Smooth muscle cell (in vitro differentiated cells): ENCODE measurements around the gene RAE1. TPM values are rescaled to one million over a fixed set of nuclear protein-coding genes. Genes with fewer than 3 reads are reported as not detected.

Experiments
- DNase-seq: peaks from one replicate; lab custom pipeline; 2025; ENCODE audit not compliant: unreplicated experiment; lab: John Stamatoyannopoulos, UW
- H2AFZ ChIP-seq: fragments of 200-600 bp; sonication (generic); 2 replicates; pipeline ENCODE4 v1.6.0; 2016; ENCODE audit warnings: antibody characterized with exemption, low read depth, mild to moderate bottlenecking
- H3F3A ChIP-seq: fragments of 200-600 bp; sonication (generic); 2 replicates; pipeline ENCODE4 v1.6.0; 2017; ENCODE audit warnings: antibody characterized with exemption, low read depth
- H3K27ac ChIP-seq: fragments of 200-600 bp; sonication (generic); 2 replicates; pipeline ENCODE4 v1.5.1; 2016; ENCODE audit warnings: low read depth, mild to moderate bottlenecking
- H3K27me3 ChIP-seq: fragments of 200-600 bp; sonication (generic); 2 replicates; pipeline ENCODE4 v1.6.1; 2016; ENCODE audit warnings: low read depth, mild to moderate bottlenecking
- H3K36me3 ChIP-seq: fragments of 200-600 bp; sonication (generic); 2 replicates; pipeline ENCODE4 v1.5.1; 2016; ENCODE audit warnings: low read depth
- H3K4me1 ChIP-seq: fragments of 200-600 bp; sonication (generic); 2 replicates; pipeline ENCODE4 v1.5.1; 2016; ENCODE audit warnings: low read depth
- H3K4me2 ChIP-seq: fragments of 200-600 bp; sonication (generic); 2 replicates; pipeline ENCODE4 v1.6.0; 2016; ENCODE audit warnings: mild to moderate bottlenecking
- H3K4me3 ChIP-seq: fragments of 200-600 bp; sonication (generic); 2 replicates; pipeline ENCODE4 v1.5.1; 2016; ENCODE audit warnings: mild to moderate bottlenecking
- H3K79me2 ChIP-seq: fragments of 200-600 bp; sonication (generic); 2 replicates; pipeline ENCODE4 v1.6.0; 2016; ENCODE audit warnings: low read depth, mild to moderate bottlenecking
- H3K9ac ChIP-seq: fragments of 200-600 bp; sonication (generic); 2 replicates; pipeline ENCODE4 v1.6.0; 2016; ENCODE audit warnings: low read depth
- H3K9me3 ChIP-seq: fragments of 200-600 bp; sonication (generic); replicated peaks from 2 replicates; pipeline ENCODE4 v1.5.1; 2016; ENCODE audit warnings: low read depth
- H4K20me1 ChIP-seq: fragments of 200-600 bp; sonication (generic); 2 replicates; pipeline ENCODE4 v1.6.0; 2016; ENCODE audit warnings: low read depth
- CTCF ChIP-seq: fragments of 200-600 bp; sonication (generic); IDR thresholded peaks from 2 replicates; pipeline ENCODE4 v1.5.1; 2017; ENCODE audit warnings: borderline replicate concordance, mild to moderate bottlenecking, antibody characterized with exemption; ENCODE audit not compliant: insufficient read depth, poor library complexity, severe bottlenecking
- WGBS: methylation state at CpG from one replicate; pipeline ENCODE4 v1.1.7; 2016; ENCODE audit warnings: low lambda C conversion rate; 5-methylcytosine and 5-hydroxymethylcytosine counted together
- polyA plus RNA-seq: library from polyadenylated mRNA; unstranded; fragments of >200 nt; fragmentation: Nextera tagmentation; extraction: Ambion mirVana; gene quantifications from 2 replicates; pipeline ENCODE4 v1.2.1, GENCODE V29; 2016
- total RNA-seq: library from RNA; depleted of rRNA; stranded (reverse); fragments of >200 nt; gene quantifications from 2 replicates; pipeline ENCODE4 v1.2.3, GENCODE V29; 2014

RAE1 gene
- total and polyA plus RNA-seq, 2 experiments from 2014 or later: 34.9 to 53.5 TPM

DNA sequence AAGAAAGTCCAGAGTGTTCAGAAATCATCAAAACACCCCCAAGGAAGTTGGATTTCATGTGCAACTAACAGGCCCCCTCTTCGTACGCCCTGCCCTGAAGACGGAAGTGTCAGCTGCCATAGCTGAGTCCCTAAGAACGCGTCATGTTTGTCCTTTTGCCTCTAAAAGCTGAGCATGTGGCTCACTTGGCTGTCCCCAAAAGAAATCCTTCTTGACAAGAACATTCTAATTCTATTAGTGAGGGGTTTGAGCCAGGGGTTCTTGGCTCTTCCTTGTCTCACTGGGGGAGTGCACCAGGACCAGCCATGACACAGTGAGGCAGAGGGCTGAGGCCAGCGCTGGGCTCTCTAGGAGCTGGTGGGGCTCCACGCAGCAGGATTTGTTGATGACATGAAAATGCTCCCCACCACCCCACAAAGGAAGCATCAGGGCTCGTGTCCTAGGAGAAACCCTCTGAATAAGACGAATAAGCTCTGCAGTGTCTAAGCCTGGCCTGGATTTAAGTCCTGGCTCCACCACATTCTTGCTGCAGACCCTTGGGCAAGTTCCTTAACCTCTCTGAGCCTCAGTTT lies 41.4 kb upstream of the RAE1 start:
- no peaks in the 10 kb centered on the region for H4K20me1 ChIP-seq
- TF ChIP-seq CTCF: no peak
- 95% methylated on average over 9 of the region's 9 CpGs for WGBS
- H3K27me3 ChIP-seq: no peaks in the 10 kb centered on the region
- no peak overlapping the region for H3K9ac ChIP-seq
- no peak for DNase-seq
- no peaks in the 10 kb centered on the region for H3K79me2 ChIP-seq
- H3K27ac ChIP-seq: no peak overlapping the region
- no peaks in the 10 kb centered on the region for H3K9me3 ChIP-seq
- no peak overlapping the region for H3K4me3 ChIP-seq
- no peaks in the 10 kb centered on the region for H3K4me1 ChIP-seq
- no peaks in the 10 kb centered on the region for H3F3A ChIP-seq
- no peak overlapping the region for H3K4me2 ChIP-seq
- no peaks in the 10 kb centered on the region for H3K36me3 ChIP-seq
- H2AFZ ChIP-seq: no peak overlapping the region

DNA sequence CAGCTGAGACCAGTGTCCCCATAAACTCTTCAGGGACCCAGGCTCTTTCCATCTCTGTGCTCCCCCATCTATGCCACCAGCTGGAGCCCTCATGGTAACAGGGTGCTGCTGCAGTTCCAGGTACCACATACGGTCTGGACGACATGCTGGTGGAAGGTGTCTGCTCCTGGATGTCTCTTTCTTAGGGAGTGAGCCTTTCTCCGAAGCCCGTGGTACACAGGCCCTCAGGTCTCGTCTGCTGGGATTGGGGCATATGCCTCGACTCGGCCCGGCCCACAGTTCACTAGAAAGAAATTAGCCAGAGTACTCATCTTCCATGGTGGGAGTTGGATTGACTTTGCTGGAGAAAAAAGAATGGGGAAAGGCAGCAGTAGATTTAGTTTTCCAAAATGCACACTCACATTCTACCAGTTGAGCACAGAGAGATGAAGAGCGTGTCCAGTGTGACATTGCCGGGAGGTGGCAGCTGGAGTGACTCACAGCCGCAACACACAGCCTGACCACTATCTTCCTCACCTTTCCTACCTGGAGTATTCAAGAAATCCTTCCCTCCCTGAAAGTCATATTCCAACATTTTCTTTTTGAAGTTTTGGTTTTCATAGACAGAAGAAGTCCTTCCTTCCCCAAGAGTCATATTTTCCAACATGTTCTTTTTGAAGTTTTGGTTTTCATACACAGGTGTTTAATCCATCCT lies 40.1 kb upstream of the RAE1 start:
- Histone ChIP-seq H2AFZ (no peak overlapping the region), H3K79me2 (no peaks in the 10 kb centered on the region), H3K9me3 (no peaks in the 10 kb centered on the region), H3F3A (no peaks in the 10 kb centered on the region), H3K4me1 (no peaks in the 10 kb centered on the region), H3K4me2 (no peak overlapping the region), H3K4me3 (no peak overlapping the region), H3K36me3 (no peaks in the 10 kb centered on the region), H4K20me1 (no peaks in the 10 kb centered on the region), H3K27ac (no peak overlapping the region), H3K9ac (no peak overlapping the region), H3K27me3 (no peaks in the 10 kb centered on the region)
- no peak for TF ChIP-seq CTCF
- WGBS: 92% methylated on average over 11 of the region's 11 CpGs
- DNase-seq: no peak

DNA sequence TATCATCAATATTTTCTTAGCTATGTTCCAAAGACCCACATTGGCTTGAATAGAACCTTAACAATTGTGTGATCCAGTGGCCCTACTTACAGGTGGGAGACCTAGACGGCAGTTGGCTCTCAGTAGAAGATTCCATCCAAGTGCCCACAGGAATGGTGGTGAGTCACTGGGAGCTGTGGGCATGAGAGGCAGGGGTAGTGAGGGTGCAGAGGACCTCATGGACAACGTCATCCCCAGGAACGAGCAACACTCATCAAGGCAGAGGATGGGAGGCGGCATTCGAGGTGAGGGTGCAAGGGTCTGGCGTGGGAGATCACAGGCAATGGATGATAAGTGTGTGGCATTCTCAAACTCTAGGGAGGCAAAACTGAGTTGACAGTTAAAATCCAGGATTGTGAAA lies 38.9 kb upstream of the RAE1 start:
- no peak overlapping the region for H3K27ac ChIP-seq
- DNase-seq: no peak
- H3F3A ChIP-seq: no peaks in the 10 kb centered on the region
- no peaks in the 10 kb centered on the region for H3K4me1 ChIP-seq
- H3K36me3 ChIP-seq: no peaks in the 10 kb centered on the region
- no peaks in the 10 kb centered on the region for H3K79me2 ChIP-seq
- H3K4me3 ChIP-seq: no peak overlapping the region
- H4K20me1 ChIP-seq: no peaks in the 10 kb centered on the region
- no peak for TF ChIP-seq CTCF
- H3K4me2 ChIP-seq: no peak overlapping the region
- H3K9me3 ChIP-seq: no peaks in the 10 kb centered on the region
- no peak overlapping the region for H3K9ac ChIP-seq
- WGBS: 91% methylated on average over 6 of the region's 6 CpGs
- H3K27me3 ChIP-seq: no peaks in the 10 kb centered on the region
- no peak overlapping the region for H2AFZ ChIP-seq

GRCh38 chr20:57313230-57313629 lies 37.8 kb upstream of the RAE1 start:
- no peak overlapping the region for H3K27ac ChIP-seq

More at GRCh38 chr20:57313230-57313629, 37.8 kb upstream of the RAE1 start:
- Histone ChIP-seq H3K4me3 (no peak overlapping the region), H3K36me3 (no peaks in the 10 kb centered on the region), H4K20me1 (no peaks in the 10 kb centered on the region), H3K27me3 (no peaks in the 10 kb centered on the region), H3K9me3 (no peaks in the 10 kb centered on the region), H3K4me1 (no peaks in the 10 kb centered on the region), H3K9ac (no peak overlapping the region), H3K79me2 (no peaks in the 10 kb centered on the region), H2AFZ (no peak overlapping the region), H3K4me2 (no peak overlapping the region), H3F3A (no peaks in the 10 kb centered on the region)
- TF ChIP-seq CTCF: no peak
- 84% methylated on average over 5 of the region's 5 CpGs for WGBS
- no peak for DNase-seq
